Activated CD8-positive, alpha-beta T cell treated with anti-CD3 and anti-CD28 coated beads, Interleukin-2, amount 10 ng/mL, durations not matched to agents 7 days and 5 days (primary cell): ENCODE results near the gene DYNLT2. TPM values are rescaled to one million over a fixed set of nuclear protein-coding genes. Genes with fewer than 3 reads are reported as not detected.

Experiments
- ATAC-seq: fragments of 150-1000 bp; cut with Tn5 transposase; one replicate; pipeline ENCODE4 v1.10.0; 2021; ENCODE audit warnings: moderate library complexity
- CTCF ChIA-PET: fragments of 350-600 bp; sonication (Branson Sonifier 250); formaldehyde crosslinking; loops from one replicate; lab custom pipeline; 2021; ENCODE audit warnings: antibody characterized with exemption; lab: Charles Lee
- POLR2A ChIA-PET: fragments of 350-600 bp; sonication (Branson Sonifier 250); formaldehyde crosslinking; loops from one replicate; lab custom pipeline; 2021; ENCODE audit warnings: antibody characterized with exemption; lab: Charles Lee
- DNase-seq: peaks from one replicate; pipeline ENCODE4 v3.0.0-alpha.2; 2020
- H3K27ac Mint-ChIP-seq: one replicate; pipeline ENCODE4 v1.8.0; 2021; ENCODE audit warnings: mild to moderate bottlenecking, mixed read lengths
- H3K27me3 Mint-ChIP-seq: one replicate; pipeline ENCODE4 v1.8.0; 2021; ENCODE audit warnings: low read depth, mixed read lengths
- H3K36me3 Mint-ChIP-seq: one replicate; pipeline ENCODE4 v1.8.0; 2021; ENCODE audit warnings: low read depth, mixed read lengths
- H3K4me1 Mint-ChIP-seq: one replicate; pipeline ENCODE4 v1.8.0; 2021; ENCODE audit warnings: low read depth, mixed read lengths
- H3K4me3 Mint-ChIP-seq: one replicate; pipeline ENCODE4 v1.8.0; 2021; ENCODE audit warnings: mild to moderate bottlenecking, mixed read lengths
- H3K9me3 Mint-ChIP-seq: one replicate; pipeline ENCODE4 v1.8.0; 2022; ENCODE audit warnings: mixed read lengths; ENCODE audit not compliant: insufficient read depth
- total RNA-seq, 2 experiments: library from RNA; stranded (reverse); gene quantifications; one replicate each; pipeline ENCODE4 v1.2.3, GENCODE V29; 2021

Gene DYNLT2
- total RNA-seq, 2 experiments from 2014 or later = 2.1 to 2.6 TPM

DNA sequence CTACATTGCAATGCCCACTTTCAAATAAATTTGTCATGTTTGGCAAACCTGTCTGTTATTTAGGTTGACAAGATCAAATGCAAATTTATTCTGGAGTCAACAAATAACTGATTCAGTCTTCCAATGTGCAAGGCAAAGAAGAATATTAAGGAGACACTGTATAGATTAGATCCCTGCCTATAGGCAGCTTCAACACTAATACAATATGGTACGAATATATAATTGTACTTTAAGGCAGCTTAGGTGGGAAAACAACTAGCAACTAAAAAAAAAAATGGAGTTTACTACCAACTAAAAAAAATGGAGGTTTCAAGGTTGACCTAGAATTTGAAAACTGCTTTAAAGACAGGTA lies 25.3 kb downstream of the DYNLT2 start:
- DNase-seq (no peak), ATAC-seq (no peak)
- ChIA-PET POLR2A (interaction anchor here (1.2 to 2.6 kb wide), 3 partner anchors 24 to 26 kb away, joined by 3 to 13 read pairs (median 10); partner anchors contain the start of genes C6orf120, DYNLT2, ERMARD and WDR27), CTCF (interaction anchor here (1.0 kb wide), 2 partner anchors 9 to 23 kb away, joined by 3 read pairs; no protein-coding TSS in a partner anchor)
- Mint-ChIP-seq H3K27me3 (peaks cover 11% of the 10 kb centered on the region), H3K36me3 (peaks cover 9% of the 10 kb centered on the region), H3K9me3 (no peaks in the 10 kb centered on the region), H3K4me1 (peaks cover 30% of the 10 kb centered on the region), H3K27ac (peak overlapping the region; percentile 32), H3K4me3 (peak overlapping the region; percentile 76)

DNA sequence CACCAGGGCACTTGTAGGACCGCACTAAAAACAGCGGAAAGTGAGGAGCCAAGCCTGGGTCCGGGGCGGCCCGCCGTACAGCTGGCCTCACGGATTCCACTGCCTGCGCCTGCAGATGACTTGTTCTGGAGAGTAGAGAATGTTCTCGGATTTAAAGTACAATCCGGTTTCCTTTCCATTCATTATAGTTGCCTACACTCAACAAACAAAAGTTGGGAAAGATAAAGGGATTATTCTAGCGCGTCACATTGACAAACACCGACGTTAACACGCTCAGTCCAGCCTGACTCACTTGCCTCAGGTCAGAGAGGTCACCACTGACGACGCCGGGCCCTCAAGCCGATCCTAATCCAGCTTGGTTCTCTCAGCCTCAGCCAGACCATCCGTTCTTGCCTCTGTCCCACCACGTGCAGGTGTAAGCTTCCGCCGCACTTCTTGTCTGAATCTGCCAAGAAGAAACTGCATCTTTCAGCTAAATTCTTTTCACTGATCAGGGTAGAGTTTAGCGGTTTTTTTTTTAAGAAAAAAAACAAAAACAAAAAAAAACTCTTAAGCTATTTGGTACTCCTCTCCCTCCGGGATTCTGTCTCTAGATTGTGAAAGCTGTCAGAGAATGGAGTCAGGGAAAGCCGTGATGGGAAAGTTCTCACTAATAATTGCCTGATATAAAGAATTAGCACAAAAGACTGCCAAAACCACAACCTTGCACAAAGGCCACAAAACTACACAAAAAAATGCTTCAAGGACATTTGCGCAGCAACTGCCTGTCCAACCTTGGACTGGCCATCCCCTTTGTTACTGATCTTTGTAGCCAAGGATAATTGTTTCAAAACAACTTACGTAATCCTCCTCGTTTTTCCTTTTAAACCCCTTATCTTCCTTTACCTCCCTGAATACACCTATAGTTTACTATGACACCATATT lies 26.0 kb downstream of the DYNLT2 start:
- H3K27me3 Mint-ChIP-seq = peaks cover 6% of the 10 kb centered on the region
- ATAC-seq = no peak
- CTCF ChIA-PET = interaction anchor here (1.0 kb wide), 2 partner anchors 10 to 22 kb away, joined by 3 read pairs; no protein-coding TSS in a partner anchor

DNA sequence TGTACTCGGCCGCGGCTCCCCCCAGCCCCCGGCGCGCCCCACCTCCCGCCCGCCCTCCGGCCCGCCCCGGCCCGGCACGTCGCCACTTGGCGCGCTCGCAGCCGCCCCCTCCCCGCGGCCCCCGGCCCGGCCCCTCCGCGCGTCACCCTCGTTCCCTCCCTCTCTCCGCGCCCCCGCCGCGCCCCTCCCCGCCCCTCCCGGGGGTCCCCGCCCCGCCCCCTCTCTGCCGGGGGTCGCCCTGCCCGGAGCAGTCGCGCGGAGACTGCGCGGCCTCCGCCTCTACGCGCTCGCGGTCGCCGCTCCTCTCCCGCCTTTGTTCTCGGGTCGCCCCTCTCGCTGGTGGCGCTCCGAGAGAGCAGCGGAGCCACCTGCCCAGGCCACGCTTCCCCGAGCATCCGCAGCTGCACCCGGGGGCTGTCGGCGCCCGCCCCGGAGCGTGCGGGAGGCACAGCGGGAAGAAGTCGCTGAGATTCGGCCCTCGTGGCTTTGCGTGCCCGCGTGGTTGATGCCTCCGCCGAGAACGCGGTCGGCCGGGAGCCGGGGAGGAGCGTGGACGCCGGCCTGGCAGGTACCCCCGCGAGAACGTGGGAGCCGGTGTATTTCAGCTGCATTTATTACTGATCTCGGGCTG lies 26.8 kb downstream of the DYNLT2 start, which contains the start of gene PHF10:
PHF10 (minus strand) TSS at position 7 of the 631 bp plus-strand sequence. CDS start 569 bp downstream, outside the sequence.
- no peaks in the 10 kb centered on the region for H3K9me3 Mint-ChIP-seq
- CTCF ChIA-PET = no interaction called here

More for the DNA sequence above, 26.0 kb downstream of the DYNLT2 start:
- POLR2A ChIA-PET = interaction anchor here (0.8 to 2.9 kb wide), 5 partner anchors 24 to 827 kb away, joined by 3 to 13 read pairs (median 10); partner anchors contain the start of genes C6orf120, DYNLT2, ERMARD and WDR27
- Mint-ChIP-seq H3K4me1 (peaks cover 31% of the 10 kb centered on the region), H3K9me3 (no peaks in the 10 kb centered on the region), H3K27ac (peak overlapping the region; percentile 77), H3K4me3 (peak overlapping the region; percentile 76), H3K36me3 (peaks cover 10% of the 10 kb centered on the region)
- no peak for DNase-seq

DNA sequence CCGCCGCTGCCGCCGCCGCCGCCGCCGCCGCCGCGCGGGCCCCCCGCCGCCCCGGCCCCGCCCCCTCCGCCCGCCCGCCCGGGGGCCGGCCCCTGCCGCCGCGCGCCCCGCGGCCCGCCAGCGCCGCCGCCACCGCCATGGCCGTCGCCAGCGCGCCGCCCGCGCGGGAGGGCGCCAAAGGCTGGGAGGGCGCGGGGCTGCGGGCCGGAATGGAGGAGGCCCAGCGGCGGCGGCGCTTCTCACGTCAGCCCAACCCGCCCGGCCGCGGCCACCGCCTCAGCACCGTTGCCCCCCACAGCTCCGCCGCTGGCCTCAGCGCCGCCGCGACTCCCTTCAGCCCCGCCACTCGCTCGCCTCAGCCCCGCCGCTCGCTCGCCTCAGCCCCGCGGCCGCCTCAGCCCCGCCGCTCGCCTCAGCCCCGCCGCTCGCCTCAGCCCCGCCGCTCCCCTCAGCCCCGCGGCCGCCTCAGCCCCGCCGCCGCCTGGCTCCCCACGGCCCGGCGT lies 27.3 kb downstream of the DYNLT2 start:
- H3K36me3 Mint-ChIP-seq = peaks cover 20% of the 10 kb centered on the region
- ChIA-PET CTCF (no interaction called here), POLR2A (interaction anchor here (0.6 to 4.3 kb wide), 8 partner anchors 14 to 832 kb away, joined by 3 to 47 read pairs (median 6); partner anchors contain the start of genes C6orf120, DYNLT2, ERMARD and WDR27)
- H3K27me3 Mint-ChIP-seq = peaks cover 6% of the 10 kb centered on the region
- DNase-seq (peak; percentile 39), ATAC-seq (peak; percentile 50)
- H3K27ac Mint-ChIP-seq = no peak overlapping the region
- no peaks in the 10 kb centered on the region for H3K9me3 Mint-ChIP-seq
- H3K4me1 Mint-ChIP-seq = peaks cover 38% of the 10 kb centered on the region
- H3K4me3 Mint-ChIP-seq = peak overlapping the region; percentile 67

More for the DNA sequence above, 26.8 kb downstream of the DYNLT2 start, which contains the start of gene PHF10:
- DNase-seq (peak; percentile 57), ATAC-seq (peak; percentile 59)
- Mint-ChIP-seq H3K4me3 (peak within 1 kb of the TSS; percentile 86), H3K4me1 (peaks cover 35% of the 10 kb centered on the region), H3K27ac (peak within 1 kb of the TSS; percentile 93), H3K27me3 (peaks cover 6% of the 10 kb centered on the region), H3K36me3 (peaks cover 15% of the 10 kb centered on the region)
- POLR2A ChIA-PET = interaction anchor here (0.8 to 2.9 kb wide), 6 partner anchors 16 to 828 kb away, joined by 3 to 13 read pairs (median 7); partner anchors contain the start of genes C6orf120, DYNLT2, ERMARD and WDR27

DNA sequence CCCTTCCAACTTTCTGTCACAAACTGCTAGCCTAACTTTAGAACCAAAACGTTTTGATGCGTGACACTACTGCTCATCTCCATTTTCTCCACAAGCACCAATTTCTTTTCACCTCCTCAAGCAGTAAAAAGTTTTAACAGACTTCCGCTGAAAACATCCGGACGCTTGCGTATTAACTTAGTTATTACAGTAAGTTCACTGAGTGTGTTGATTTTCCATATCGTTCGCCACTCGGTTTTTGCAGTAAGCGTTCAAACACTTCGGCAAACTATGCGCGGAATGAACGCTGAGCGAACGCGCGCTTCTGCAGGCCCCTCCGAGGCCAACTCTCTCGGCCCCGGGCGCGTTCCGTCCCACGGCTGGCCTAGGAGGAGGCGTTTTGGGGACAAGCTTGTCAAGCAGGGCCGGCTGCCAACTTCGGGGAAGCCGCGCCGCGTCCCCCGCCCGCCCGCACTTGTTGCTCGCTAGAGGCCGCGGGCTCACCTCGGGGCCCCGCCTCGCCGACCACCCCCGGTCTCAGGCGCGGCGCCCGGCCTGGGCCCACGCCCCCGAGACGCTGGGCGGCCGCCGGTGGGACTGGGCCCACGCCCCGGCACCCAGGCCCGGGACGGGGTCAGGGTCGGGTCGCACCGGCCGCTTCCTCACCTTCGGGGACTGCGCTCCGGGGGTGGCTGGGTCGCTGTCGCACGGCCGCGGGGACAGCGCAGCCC lies 28.0 kb downstream of the DYNLT2 start:
- DNase-seq = peak; percentile 66
- peaks cover 22% of the 10 kb centered on the region for H3K36me3 Mint-ChIP-seq
- peak; percentile 50 for ATAC-seq
- peak overlapping the region; percentile 86 for H3K4me3 Mint-ChIP-seq
- peak overlapping the region; percentile 93 for H3K27ac Mint-ChIP-seq
- H3K27me3 Mint-ChIP-seq = peaks cover 6% of the 10 kb centered on the region
- no peaks in the 10 kb centered on the region for H3K9me3 Mint-ChIP-seq
- ChIA-PET CTCF (interaction anchor here (1.2 to 1.7 kb wide), 3 partner anchors 11 to 26 kb away, joined by 3 to 4 read pairs (median 3); no protein-coding TSS in a partner anchor), POLR2A (interaction anchor here (0.6 to 4.3 kb wide), 9 partner anchors 13 to 833 kb away, joined by 3 to 47 read pairs (median 4); partner anchors contain the start of genes C6orf120, DYNLT2, ERMARD and WDR27)
- H3K4me1 Mint-ChIP-seq = peaks cover 39% of the 10 kb centered on the region

DNA sequence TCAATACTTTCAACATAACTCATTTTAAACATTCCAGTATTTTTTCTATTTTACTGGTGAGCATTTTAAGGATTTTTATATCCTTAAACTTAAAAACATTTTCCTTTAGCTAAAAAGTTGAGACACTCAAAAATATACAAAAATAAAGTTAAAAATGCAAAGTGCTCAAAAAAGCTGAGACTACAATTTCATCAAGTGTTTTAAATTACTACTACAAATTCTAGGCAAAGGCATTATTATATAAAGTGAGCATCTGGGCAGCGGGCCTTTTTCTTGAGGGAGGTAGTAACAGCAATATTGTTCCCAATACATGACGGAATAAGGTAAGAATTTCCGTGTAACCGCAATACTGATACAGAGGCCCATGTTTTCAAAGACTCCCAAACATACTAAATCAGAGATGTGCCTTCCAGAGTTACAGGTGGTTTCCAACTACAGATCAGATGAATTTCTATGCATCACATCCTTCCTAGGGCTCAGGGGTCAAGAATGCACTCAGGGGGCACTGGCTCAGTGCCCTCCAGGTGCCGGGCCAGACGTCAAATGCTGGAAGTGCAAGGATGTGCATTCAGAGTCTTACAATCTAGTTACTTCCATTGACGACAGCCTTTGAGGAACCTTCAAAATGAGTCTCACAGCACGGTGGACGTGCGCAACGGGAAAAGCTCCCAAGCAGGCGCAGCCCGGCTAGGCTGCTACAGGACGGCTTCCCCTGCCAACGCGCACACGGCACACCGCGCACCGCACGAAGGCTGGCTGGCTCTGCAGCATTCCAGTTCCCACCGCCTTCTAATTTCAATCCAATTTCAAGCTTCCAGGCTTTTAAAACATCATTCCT lies 28.8 kb downstream of the DYNLT2 start:
- ATAC-seq (peak; percentile 46), DNase-seq (peak; percentile 43)
- Mint-ChIP-seq H3K9me3 (no peaks in the 10 kb centered on the region), H3K4me3 (peak overlapping the region; percentile 86), H3K36me3 (peaks cover 22% of the 10 kb centered on the region), H3K27ac (peak overlapping the region; percentile 93), H3K27me3 (peaks cover 6% of the 10 kb centered on the region), H3K4me1 (peaks cover 34% of the 10 kb centered on the region)
- CTCF ChIA-PET = interaction anchor here (1.1 to 2.0 kb wide), 7 partner anchors 12 to 94 kb away, joined by 3 to 19 read pairs (median 4); partner anchors contain the start of genes C6orf120 and WDR27
- POLR2A ChIA-PET = interaction anchor here (0.6 to 4.3 kb wide), 6 partner anchors 17 to 829 kb away, joined by 3 to 47 read pairs (median 10); partner anchors contain the start of genes C6orf120, DYNLT2, ERMARD and WDR27

DNA sequence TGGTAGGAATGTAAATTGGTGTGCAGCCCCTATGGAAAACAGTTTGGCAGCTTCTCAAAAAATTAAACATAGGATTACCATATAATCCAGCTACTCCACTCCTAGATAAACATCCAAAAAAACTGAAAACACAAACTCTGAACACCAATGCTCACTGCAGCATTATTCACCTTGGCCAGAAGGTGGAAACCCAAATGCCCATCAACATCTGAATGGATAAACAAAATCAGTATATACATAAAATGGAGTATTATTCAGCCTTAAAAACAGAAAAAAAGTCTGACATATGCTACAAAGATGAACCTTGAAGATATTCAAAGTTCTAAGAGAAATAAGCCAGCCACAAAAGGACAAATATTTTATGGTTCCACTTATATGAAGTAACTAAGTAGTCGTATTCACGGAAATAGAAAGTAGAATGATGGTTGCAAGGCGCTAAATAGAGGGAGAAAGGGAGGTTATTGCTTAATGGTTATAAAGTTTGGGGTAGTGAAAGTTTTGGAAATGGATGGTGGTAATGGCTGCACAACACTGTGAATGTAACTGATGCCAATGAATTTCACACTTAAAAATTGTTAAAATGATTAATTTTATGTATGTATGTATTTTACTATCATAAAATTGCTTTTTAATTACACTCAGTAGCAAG lies 31.0 kb downstream of the DYNLT2 start:
- Mint-ChIP-seq H3K36me3 (peaks cover 37% of the 10 kb centered on the region), H3K4me1 (peaks cover 26% of the 10 kb centered on the region), H3K27ac (peak overlapping the region; percentile 61), H3K9me3 (no peaks in the 10 kb centered on the region), H3K27me3 (peaks cover 4% of the 10 kb centered on the region), H3K4me3 (no peak overlapping the region)
- ChIA-PET POLR2A (interaction anchor here (1.0 to 4.3 kb wide), 2 partner anchors 13 to 32 kb away, joined by 3 to 19 read pairs; partner anchors contain the start of genes DYNLT2 and ERMARD), CTCF (interaction anchor here (1.1 to 2.8 kb wide), 5 partner anchors 11 to 69 kb away, joined by 3 to 19 read pairs (median 6); partner anchors contain the start of genes C6orf120 and WDR27)
- ATAC-seq (no peak), DNase-seq (no peak)

DNA sequence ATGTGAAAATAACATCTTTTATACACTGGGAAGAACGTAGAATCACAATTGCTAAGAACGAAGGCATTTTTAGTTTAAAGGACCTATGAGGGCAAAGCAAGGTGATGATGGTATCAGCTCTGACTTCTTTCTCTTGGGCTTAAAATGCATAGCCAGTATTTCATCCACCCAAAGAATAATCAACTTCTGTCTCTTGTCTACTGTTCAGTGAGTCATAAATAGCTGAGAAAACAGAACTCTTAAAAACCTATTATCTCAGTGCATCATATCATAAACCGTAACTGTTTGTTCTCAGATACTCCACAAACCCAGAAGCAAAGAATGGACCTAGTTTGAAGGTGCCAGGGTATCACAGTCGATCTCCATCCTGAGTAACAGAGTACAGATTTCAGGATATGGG lies 32.3 kb downstream of the DYNLT2 start:
- no peak for DNase-seq
- no peak for ATAC-seq
- H3K27me3 Mint-ChIP-seq = no peaks in the 10 kb centered on the region
- H3K4me1 Mint-ChIP-seq = peaks cover 22% of the 10 kb centered on the region
- ChIA-PET POLR2A (no interaction called here), CTCF (interaction anchor here (1.1 to 2.8 kb wide), 4 partner anchors 10 to 71 kb away, joined by 3 to 9 read pairs (median 4); no protein-coding TSS in a partner anchor)
- peaks cover 43% of the 10 kb centered on the region for H3K36me3 Mint-ChIP-seq
- no peak overlapping the region for H3K4me3 Mint-ChIP-seq
- no peaks in the 10 kb centered on the region for H3K9me3 Mint-ChIP-seq
- no peak overlapping the region for H3K27ac Mint-ChIP-seq

DNA sequence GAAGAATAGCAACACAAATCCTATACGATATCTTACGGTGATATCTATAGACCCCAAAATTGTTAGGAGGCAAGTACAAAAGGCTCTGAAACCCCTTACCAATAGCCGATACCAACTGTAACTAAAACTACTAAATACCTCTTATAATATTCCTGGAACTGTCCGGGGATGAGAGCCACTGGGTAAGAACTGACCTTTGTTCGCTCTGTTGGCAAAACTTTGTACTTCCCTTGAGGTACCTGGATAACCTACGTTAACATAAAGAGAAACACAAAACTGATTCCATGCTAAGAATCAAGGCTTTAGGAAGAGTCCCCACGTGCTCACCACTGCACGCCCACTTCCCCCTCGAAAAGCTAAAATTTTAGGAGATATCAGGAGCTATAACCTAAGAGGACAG lies 36.8 kb downstream of the DYNLT2 start:
- ChIA-PET POLR2A (no interaction called here), CTCF (no interaction called here)
- Mint-ChIP-seq H3K4me1 (peaks cover 4% of the 10 kb centered on the region), H3K4me3 (no peak overlapping the region), H3K36me3 (peaks cover 56% of the 10 kb centered on the region), H3K9me3 (no peaks in the 10 kb centered on the region), H3K27me3 (no peaks in the 10 kb centered on the region), H3K27ac (no peak overlapping the region)
- ATAC-seq (no peak), DNase-seq (no peak)
